Daoy (cell line): ENCODE results near the gene CHTOP. TPM values are rescaled to one million over a fixed set of nuclear protein-coding genes. Genes with fewer than 3 reads are reported as not detected.

Source experiments
- DNase-seq: peaks from one replicate; pipeline ENCODE4 v3.0.0-alpha.2; 2015; ENCODE audit warnings: low read depth
- total RNA-seq: library from RNA; depleted of rRNA; stranded (reverse); fragments of >200 nt; shearing (Covaris generic); gene quantifications from 2 replicates; pipeline ENCODE4 v1.2.3, GENCODE V29; 2014

Gene CHTOP
- total RNA-seq, 1 experiment from 2014 or later = 43.0 TPM

DNA sequence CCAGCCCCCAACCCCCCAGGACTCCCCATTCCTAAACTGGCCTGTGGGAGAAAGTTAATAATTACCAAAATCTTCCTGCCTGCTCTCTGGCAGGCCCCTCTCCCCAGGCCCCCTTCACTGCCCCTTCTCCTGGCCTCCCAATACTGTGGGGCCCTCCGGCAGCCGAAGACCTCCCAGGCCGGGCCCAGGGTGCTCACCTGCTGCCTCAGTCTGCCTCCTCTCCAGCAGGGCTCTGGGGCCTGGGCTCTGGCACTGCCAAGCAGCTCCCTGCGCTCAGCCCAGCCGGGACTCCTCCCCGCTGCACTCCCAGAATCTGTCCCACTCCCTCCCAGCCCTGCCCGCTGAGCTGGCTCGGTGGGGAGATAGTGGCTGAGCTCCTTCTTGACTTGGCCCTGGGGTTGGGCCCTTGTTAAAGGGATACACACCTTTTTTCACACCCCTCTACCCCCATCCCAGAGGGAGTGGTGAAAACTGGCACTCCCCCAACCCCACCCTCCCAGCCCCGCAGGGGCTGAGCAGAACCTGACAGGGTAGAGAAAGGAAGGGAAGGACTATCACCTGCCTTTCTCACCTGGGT, 21.0 kb upstream of the CHTOP start, which contains the start of gene S100A16:
TSS of gene S100A16 (minus strand) at position 383 of the 577 bp plus-strand sequence. CDS start 4,986 bp downstream, outside the sequence.
- peak; percentile 60 for DNase-seq

DNA sequence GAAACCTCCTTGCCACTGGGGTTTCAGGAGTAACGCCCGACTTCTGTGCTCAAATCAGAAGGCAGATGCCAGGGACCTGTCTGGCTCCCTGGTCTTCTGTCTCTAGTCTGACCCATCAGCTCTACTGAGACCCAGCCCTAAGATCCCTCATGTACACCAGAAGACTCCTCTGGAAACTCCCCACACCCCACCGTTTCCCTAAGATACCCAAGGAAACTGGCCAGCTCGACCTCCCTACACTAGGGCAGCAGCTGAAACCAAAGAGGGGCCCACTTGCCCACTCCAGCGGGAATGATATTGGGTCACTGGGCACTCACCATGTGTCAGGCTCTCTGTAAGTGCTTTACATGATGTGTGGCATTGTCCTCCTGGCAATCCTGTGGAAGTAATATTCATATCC, 20.5 kb upstream of the CHTOP start:
- no peak for DNase-seq

DNA sequence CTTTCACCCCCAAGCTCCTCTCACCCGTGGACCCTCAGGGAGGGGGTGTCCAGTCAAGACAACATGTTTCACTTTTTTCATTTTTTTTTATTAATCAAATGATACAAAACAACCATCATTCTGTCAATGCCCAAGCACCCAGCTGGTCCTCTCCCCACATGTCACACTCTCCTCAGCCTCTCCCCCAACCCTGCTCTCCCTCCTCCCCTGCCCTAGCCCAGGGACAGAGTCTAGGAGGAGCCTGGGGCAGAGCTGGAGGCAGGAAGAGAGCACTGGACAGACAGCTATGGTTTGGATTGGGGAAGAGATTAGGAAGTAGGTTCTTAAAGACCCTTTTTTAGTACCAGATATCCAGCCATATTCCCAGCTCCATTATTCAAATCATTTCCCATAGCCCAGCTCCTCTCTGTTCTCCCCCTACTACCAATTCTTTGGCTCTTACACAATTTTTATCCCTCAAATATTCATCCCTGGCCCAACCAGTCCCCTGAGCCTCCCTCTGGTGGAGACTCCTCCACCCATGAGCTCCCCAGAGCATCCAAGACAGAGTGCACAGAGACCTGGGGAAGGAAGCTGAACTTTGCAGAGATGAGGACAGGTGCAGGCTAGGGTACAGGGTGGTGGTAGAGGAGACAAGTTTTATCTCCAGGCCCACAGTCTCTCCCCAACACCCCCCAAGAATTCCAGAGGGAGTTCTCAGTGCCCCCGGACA, 19.5 kb upstream of the CHTOP start:
- no peak for DNase-seq

DNA sequence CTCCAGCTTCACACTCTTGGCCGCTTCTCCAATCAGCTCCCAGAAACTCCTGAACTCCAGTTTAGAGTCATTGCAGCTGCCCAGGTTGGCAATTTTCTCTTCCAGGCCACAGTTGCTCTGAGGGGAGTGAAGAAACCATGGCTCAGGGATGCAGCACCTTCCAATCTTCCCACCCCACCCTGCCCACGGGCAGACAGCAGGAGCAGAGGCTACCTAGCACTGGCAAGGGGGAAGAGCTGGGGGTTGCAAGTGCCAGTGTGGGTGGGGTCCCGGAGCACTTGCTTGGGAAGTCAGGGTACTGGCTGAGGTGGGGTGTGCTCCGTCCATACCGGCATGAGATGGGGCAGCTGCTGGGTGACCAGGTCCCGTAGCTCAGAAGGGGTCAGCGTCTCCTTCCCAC, 19.0 kb upstream of the CHTOP start:
- no peak for DNase-seq

DNA sequence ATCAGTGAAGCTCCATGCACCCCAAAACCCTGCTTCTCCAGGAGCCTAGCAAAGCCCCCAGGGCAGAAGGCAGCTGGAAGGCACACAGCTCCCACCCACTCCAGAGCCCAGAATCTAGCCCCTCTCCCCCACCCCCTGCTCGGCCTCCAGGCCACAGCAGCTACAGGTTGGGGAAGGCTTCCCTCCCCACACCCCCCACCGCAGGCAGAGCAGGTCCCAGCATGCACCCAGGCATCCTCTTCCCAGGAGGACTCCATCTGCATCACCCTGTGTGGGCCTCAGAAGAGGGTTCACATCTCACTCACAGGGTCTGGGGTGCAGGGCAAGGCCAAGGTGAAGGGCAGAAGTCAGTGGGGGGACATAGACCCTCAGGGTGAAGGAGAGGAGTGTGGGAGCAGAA, 18.5 kb upstream of the CHTOP start:
- DNase-seq = no peak

GRCh38 chr1:153616144-153616916, 17.5 kb upstream of the CHTOP start, which contains the start of gene S100A14:
Gene S100A14, minus strand, starts transcription at chr1:153616325. Its CDS starts 467 bp downstream, at chr1:153615858.
- DNase-seq = no peak

- no peak for DNase-seq
Observed at GRCh38 chr1:153616917-153617311, 17.0 kb upstream of the CHTOP start.

GRCh38 chr1:153617663-153618062, 16.2 kb upstream of the CHTOP start:
- no peak for DNase-seq

GRCh38 chr1:153619171-153619570, 14.7 kb upstream of the CHTOP start:
- DNase-seq = no peak

GRCh38 chr1:153623101-153623500, 10.8 kb upstream of the CHTOP start:
- no peak for DNase-seq

- no peak for DNase-seq
Observed at GRCh38 chr1:153624965-153625611, 8.8 kb upstream of the CHTOP start.

DNA sequence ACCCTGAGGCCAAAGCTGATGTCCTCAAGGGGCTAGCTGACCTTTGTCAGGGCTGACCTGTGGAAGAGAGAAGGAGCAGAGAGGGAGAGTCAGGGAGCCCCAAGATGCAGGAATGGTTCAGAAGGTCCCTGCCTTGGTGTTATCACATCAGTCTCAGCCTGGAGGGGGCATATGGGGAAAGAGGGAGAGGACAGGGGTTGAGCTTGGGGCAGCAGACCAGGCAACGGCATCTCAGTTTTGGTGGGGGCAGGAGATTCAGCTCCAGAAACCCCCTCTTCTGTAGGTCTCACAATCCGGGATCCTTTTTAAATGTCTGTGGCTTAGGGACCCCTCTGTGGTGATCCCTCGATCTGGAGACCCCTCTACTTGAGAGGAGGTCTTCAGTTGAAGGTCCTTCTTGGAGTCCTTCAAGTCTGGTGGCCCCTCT, 7.4 kb upstream of the CHTOP start:
- DNase-seq = no peak

DNA sequence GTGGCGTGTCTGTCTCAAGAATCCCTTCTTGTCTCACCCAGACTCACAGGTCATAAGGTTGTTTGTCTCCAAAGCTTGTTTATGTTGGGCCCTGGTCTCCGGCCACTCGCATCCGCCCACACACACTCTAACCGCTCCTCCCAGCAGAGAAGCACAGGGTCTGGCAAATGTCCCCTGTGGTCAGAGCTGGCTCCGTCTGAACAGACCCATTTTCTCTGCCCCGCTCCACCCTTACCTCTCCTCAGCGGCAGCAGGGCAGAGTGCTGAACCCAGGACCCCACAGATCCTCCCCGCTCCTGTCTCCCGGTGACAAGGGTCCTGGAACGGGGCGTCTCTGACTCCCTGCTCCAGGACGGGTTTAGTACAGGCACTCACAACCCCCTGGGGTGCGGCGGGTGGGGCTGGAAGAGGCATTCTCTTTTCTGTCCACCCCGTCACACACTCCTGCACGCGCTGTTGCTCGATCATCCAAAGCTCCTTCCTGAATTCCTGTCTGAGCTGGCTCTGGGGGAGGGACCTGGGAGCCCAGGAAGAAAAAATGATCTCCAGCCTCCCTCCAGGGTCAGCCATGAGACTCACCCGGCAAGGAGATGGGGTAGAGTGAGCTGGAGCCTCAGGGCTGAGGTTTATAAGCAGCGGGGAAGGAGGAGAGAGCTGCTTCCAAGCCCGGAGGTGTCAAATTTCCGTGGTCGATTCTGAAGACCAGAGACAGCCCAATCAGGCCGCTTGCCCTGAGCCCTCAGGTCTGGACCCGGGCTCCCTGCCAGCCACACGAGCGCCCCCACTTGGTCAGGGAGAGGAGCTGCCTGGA, 6.8 kb upstream of the CHTOP start, which contains the start of gene S100A13:
TSS of gene S100A13 (minus strand) at position 602 of the 811 bp plus-strand sequence. CDS start 1,033 bp downstream, outside the sequence.
- DNase-seq = peak; percentile 93

DNA sequence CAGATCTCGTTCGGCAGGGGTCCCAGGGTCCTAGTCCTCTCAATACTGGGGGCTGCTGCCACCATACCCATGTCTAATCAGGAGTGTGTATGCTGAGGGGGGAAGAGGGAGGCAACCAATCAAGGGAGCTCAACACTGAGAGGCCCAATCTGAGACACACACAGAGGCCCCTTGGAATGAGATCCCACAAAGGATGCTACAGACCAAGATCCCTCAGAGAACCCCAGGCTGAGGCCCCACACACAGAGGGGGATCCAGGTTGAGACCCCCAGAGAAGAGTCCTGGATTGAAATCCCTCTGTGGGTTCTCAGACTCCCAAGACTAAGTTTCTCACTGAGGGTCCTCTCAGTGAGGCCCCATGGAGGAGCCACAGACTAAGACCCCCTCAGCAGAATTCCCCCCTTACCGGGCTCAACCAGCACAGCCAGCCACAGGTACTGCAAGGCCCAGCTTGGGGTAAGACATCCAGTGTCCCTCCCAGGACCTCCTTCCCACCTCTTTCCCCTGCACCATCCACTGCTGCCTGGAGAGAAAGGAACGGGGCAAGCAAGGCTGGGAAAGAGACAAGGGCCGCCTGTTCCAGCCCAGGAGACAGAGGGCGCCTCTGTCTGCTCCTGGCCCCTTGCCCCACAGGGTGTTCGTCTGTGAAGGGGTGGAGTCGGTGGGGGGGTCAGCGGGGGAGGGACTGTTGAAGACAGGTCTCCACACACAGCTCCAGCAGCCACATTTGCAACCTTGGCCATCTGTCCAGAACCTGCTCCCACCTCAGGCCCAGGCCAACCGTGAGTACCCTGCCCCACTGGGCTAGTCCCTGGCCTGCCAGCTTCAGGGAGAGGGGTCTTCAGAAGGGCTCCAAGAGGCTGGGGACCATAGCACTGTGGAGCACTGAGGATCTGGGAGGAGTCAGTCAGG, 5.9 kb upstream of the CHTOP start, which contains the start of gene S100A1:
TSS of gene S100A1 (plus strand) at position 720 of the 912 bp plus-strand sequence. CDS start 2,088 bp downstream, outside the sequence.
- no peak for DNase-seq

GRCh38 chr1:153628638-153629342, 5.1 kb upstream of the CHTOP start:
- no peak for DNase-seq

GRCh38 chr1:153629343-153629665, 4.6 kb upstream of the CHTOP start:
- no peak for DNase-seq

DNA sequence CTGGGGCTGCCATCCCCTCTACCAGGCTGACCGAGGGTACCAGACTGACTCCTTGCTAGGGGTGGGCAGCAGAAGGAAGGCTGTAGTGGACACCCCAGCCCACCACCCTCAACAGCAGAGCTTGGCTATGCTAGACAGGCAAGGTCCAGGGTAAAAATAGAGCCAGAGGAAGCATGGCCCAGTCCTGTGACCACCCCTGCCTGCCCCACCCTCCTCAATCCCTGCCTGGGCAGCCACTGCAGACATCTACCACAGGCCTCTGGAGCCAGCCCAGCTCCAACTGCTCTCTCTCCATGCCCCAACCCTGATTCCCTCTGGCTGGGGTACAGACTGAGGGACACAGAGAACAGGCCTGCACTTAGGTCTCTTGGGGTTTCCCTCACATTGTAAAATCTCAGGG, 3.9 kb upstream of the CHTOP start:
- no peak for DNase-seq

DNA sequence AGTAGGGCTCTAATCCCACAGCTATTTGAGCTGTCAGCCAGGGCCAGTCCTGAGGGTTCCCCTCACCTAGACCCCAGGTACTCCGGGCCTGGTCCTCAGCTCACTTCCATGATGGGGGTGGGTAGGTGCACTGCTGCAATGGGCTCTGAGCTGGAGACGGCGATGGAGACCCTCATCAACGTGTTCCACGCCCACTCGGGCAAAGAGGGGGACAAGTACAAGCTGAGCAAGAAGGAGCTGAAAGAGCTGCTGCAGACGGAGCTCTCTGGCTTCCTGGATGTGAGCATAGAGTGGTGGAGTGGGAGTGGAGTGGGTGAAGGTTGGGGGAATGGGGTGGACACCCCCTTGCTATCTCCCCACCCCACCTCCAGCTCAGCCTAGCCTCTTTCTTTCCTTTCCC, 3.5 kb upstream of the CHTOP start:
- DNase-seq = no peak
